ENCODE data around the gene LIN7B. TPM values are rescaled to one million over a fixed set of nuclear protein-coding genes. Genes with fewer than 3 reads are reported as not detected.
"Not testable (repeated sequence)": the region's sequence is repeated elsewhere in the genome, so short reads cannot be mapped to it uniquely, and the experiment has no call there.

Gene LIN7B
- total and polyA plus RNA-seq, 2 donors (not counting 1 experiment from before 2014, with no cell fraction given), result 2.6 to 10.9 TPM

- peak within 1 kb of the TSS; percentile 38 for H2AFZ ChIP-seq (ENCODE audit: low read length)
- peak within 1 kb of the TSS; percentile 71 for H3K27ac ChIP-seq (ENCODE audit: insufficient read depth, low read length)
- H3K4me1 ChIP-seq (ENCODE audit: control insufficient read depth, extremely low read depth, insufficient read depth, low read length), result peaks cover 7% of the 10 kb centered on the region
- peak; percentile 51 to 60 for DNase-seq (ENCODE audit: low read depth in 2 of 2)
- no peaks in the 10 kb centered on the region for H3K79me2 ChIP-seq (ENCODE audit: control insufficient read depth, insufficient read depth, low read length)
- H3K4me3 ChIP-seq (replicated peaks in 1 of 4; ENCODE audit: control extremely low read depth in 1 of 4, insufficient read depth in 1 of 4, low read depth in 3 of 4, low read length in 4 of 4), result peak within 1 kb of the TSS; percentile 36 to 76 (median 52)
- H3K9me3 ChIP-seq (ENCODE audit: control insufficient read depth, insufficient read depth, low read depth, low read length), result no peaks in the 10 kb centered on the region
- peaks cover 13% of the 10 kb centered on the region for H3K27me3 ChIP-seq (ENCODE audit: control insufficient read depth, insufficient read depth, low read length)
- no peaks in the 10 kb centered on the region for H4K20me1 ChIP-seq (ENCODE audit: control insufficient read depth, extremely low read depth, insufficient read depth, low read length)
- TF ChIP-seq CTCF (conservative IDR thresholded peaks at IDR 0.05 in 1 of 2, IDR thresholded peaks at IDR 0.05 in 1 of 2; ENCODE audit: low read depth in 1 of 2, low read length in 2 of 2), result no peak
- H3K36me3 ChIP-seq (ENCODE audit: control insufficient read depth, insufficient read depth, low read length), result no peaks in the 10 kb centered on the region
- H3K4me2 ChIP-seq (ENCODE audit: extremely low read depth, insufficient read depth, low read length), result peak within 1 kb of the TSS; percentile 80
- peak within 1 kb of the TSS; percentile 68 for H3K9ac ChIP-seq (ENCODE audit: insufficient read depth, low read length)
These were observed 5.5 kb downstream of the LIN7B start, which contains the start of gene PPFIA3 for GRCh38 chr19:49119411-49120324. Gene PPFIA3 (plus strand): TSS chr19:49119544. CDS start chr19:49127874, 8,330 bp downstream.

- no peak overlapping the region for H3K4me2 ChIP-seq (ENCODE audit: extremely low read depth, insufficient read depth, low read length)
- no peak overlapping the region for H3K9ac ChIP-seq (ENCODE audit: insufficient read depth, low read length)
- H4K20me1 ChIP-seq (ENCODE audit: control insufficient read depth, extremely low read depth, insufficient read depth, low read length), result no peaks in the 10 kb centered on the region
- peaks cover 13% of the 10 kb centered on the region for H3K27me3 ChIP-seq (ENCODE audit: control insufficient read depth, insufficient read depth, low read length)
- H3K9me3 ChIP-seq (ENCODE audit: control insufficient read depth, insufficient read depth, low read depth, low read length), result no peaks in the 10 kb centered on the region
- H3K79me2 ChIP-seq (ENCODE audit: control insufficient read depth, insufficient read depth, low read length), result no peaks in the 10 kb centered on the region
- no peak overlapping the region for H3K27ac ChIP-seq (ENCODE audit: insufficient read depth, low read length)
- TF ChIP-seq CTCF (conservative IDR thresholded peaks at IDR 0.05 in 1 of 2, IDR thresholded peaks at IDR 0.05 in 1 of 2; ENCODE audit: low read depth in 1 of 2, low read length in 2 of 2) (no peak), EZH2 (IDR thresholded peaks at IDR 0.05; ENCODE audit: low read length, missing control alignments) (no peak)
- peaks cover 7% of the 10 kb centered on the region for H3K4me1 ChIP-seq (ENCODE audit: control insufficient read depth, extremely low read depth, insufficient read depth, low read length)
- DNase-seq (ENCODE audit: low read depth in 2 of 2), result no peak
- no peaks in the 10 kb centered on the region for H3K36me3 ChIP-seq (ENCODE audit: control insufficient read depth, insufficient read depth, low read length)
- H2AFZ ChIP-seq (ENCODE audit: low read length), result no peak overlapping the region
- H3K4me3 ChIP-seq (replicated peaks in 1 of 4; ENCODE audit: control extremely low read depth in 1 of 4, insufficient read depth in 1 of 4, low read depth in 3 of 4, low read length in 4 of 4), result no peak overlapping the region
These were observed 6.1 kb downstream of the LIN7B start for GRCh38 chr19:49120325-49120683.

GRCh38 chr19:49120868-49121267 is 6.7 kb downstream of the LIN7B start:
- H3K4me1 ChIP-seq (ENCODE audit: control insufficient read depth, extremely low read depth, insufficient read depth, low read length), result peaks cover 7% of the 10 kb centered on the region
- DNase-seq (ENCODE audit: low read depth in 2 of 2), result no peak
- H3K36me3 ChIP-seq (ENCODE audit: control insufficient read depth, insufficient read depth, low read length), result no peaks in the 10 kb centered on the region
- H4K20me1 ChIP-seq (ENCODE audit: control insufficient read depth, extremely low read depth, insufficient read depth, low read length), result no peaks in the 10 kb centered on the region
- H3K27me3 ChIP-seq (ENCODE audit: control insufficient read depth, insufficient read depth, low read length), result peaks cover 13% of the 10 kb centered on the region
- H3K27ac ChIP-seq (ENCODE audit: insufficient read depth, low read length), result no peak overlapping the region
- no peaks in the 10 kb centered on the region for H3K9me3 ChIP-seq (ENCODE audit: control insufficient read depth, insufficient read depth, low read depth, low read length)
- no peaks in the 10 kb centered on the region for H3K79me2 ChIP-seq (ENCODE audit: control insufficient read depth, insufficient read depth, low read length)
- no peak overlapping the region for H2AFZ ChIP-seq (ENCODE audit: low read length)
- no peak overlapping the region for H3K4me2 ChIP-seq (ENCODE audit: extremely low read depth, insufficient read depth, low read length)
- H3K9ac ChIP-seq (ENCODE audit: insufficient read depth, low read length), result no peak overlapping the region
- no peak for TF ChIP-seq CTCF (conservative IDR thresholded peaks at IDR 0.05 in 1 of 2, IDR thresholded peaks at IDR 0.05 in 1 of 2; ENCODE audit: low read depth in 1 of 2, low read length in 2 of 2)
- TF ChIP-seq EZH2 (IDR thresholded peaks at IDR 0.05; ENCODE audit: low read length, missing control alignments), result no peak
- no peak overlapping the region for H3K4me3 ChIP-seq (replicated peaks in 1 of 4; ENCODE audit: control extremely low read depth in 1 of 4, insufficient read depth in 1 of 4, low read depth in 3 of 4, low read length in 4 of 4)

GRCh38 chr19:49121841-49122240 is 7.7 kb downstream of the LIN7B start:
- not testable (repeated sequence) for H3K4me3 ChIP-seq (replicated peaks in 1 of 4; ENCODE audit: control extremely low read depth in 1 of 4, insufficient read depth in 1 of 4, low read depth in 3 of 4, low read length in 4 of 4); H4K20me1 ChIP-seq (ENCODE audit: control insufficient read depth, extremely low read depth, insufficient read depth, low read length); H3K27ac ChIP-seq (ENCODE audit: insufficient read depth, low read length); DNase-seq (ENCODE audit: low read depth in 2 of 2); H3K9me3 ChIP-seq (ENCODE audit: control insufficient read depth, insufficient read depth, low read depth, low read length); H3K4me2 ChIP-seq (ENCODE audit: extremely low read depth, insufficient read depth, low read length); H3K9ac ChIP-seq (ENCODE audit: insufficient read depth, low read length); H2AFZ ChIP-seq (ENCODE audit: low read length); H3K79me2 ChIP-seq (ENCODE audit: control insufficient read depth, insufficient read depth, low read length); H3K4me1 ChIP-seq (ENCODE audit: control insufficient read depth, extremely low read depth, insufficient read depth, low read length); H3K36me3 ChIP-seq (ENCODE audit: control insufficient read depth, insufficient read depth, low read length)
- H3K27me3 ChIP-seq (ENCODE audit: control insufficient read depth, insufficient read depth, low read length), result peaks cover 13% of the 10 kb centered on the region
